Calu3 (cell line): ENCODE results near the gene RNF181. TPM values are rescaled to one million over a fixed set of nuclear protein-coding genes. Genes with fewer than 3 reads are reported as not detected.
A peak's percentile ranks its signal among the peaks of the same experiment; 100 is the strongest.

Source experiments
- BruUV-seq: library from RNA; stranded (reverse); fragments of 400-500 nt; replicated peaks from 2 replicates; lab custom pipeline; 2021; lab: Mats Ljungman, UMichigan
- CTCF ChIA-PET: fragments of 300-600 bp; sonication (Branson Sonifier 250); formaldehyde crosslinking; loops from one replicate; lab custom pipeline; 2022; ENCODE audit warnings: antibody characterized with exemption; lab: Charles Lee
- DNase-seq: peaks from one replicate; pipeline ENCODE4 v3.0.0; 2022
- H3K27ac Mint-ChIP-seq: one replicate; pipeline ENCODE4 v1.8.0; 2022; ENCODE audit warnings: mixed read lengths; ENCODE audit not compliant: unreplicated experiment
- H3K27me3 Mint-ChIP-seq: one replicate; pipeline ENCODE4 v1.8.0; 2022; ENCODE audit warnings: mixed read lengths; ENCODE audit not compliant: unreplicated experiment
- H3K36me3 Mint-ChIP-seq: one replicate; pipeline ENCODE4 v1.8.0; 2022; ENCODE audit warnings: mild to moderate bottlenecking, moderate library complexity, mixed read lengths; ENCODE audit not compliant: insufficient read depth, unreplicated experiment
- H3K4me1 Mint-ChIP-seq: one replicate; pipeline ENCODE4 v1.8.0; 2022; ENCODE audit warnings: mild to moderate bottlenecking, low read depth, mixed read lengths; ENCODE audit not compliant: unreplicated experiment
- H3K4me3 Mint-ChIP-seq: one replicate; pipeline ENCODE4 v1.8.0; 2022; ENCODE audit warnings: mild to moderate bottlenecking, low read depth, moderate library complexity, mixed read lengths; ENCODE audit not compliant: unreplicated experiment
- H3K9me3 Mint-ChIP-seq: one replicate; pipeline ENCODE4 v1.8.0; 2022; ENCODE audit warnings: low read depth, mixed read lengths; ENCODE audit not compliant: unreplicated experiment
- intact Hi-C: fragments of 100-400 bp; cut with micrococcal nuclease; formaldehyde crosslinking; loops from one replicate; pipeline ENCODE4 v1.10.0; 2022; ENCODE audit not compliant: unreplicated experiment
- total RNA-seq: library from RNA; stranded (reverse); gene quantifications from 2 replicates; pipeline ENCODE4 v1.2.3, GENCODE V29; 2022
- TF ChIP-seq, protein P1 (sequence below): fragments of 200-600 bp; IDR thresholded peaks from one replicate; pipeline ENCODE4 v1.8.0; 2022; ENCODE audit warnings: antibody characterized with exemption; ENCODE audit not compliant: unreplicated experiment

RNF181 gene
- total RNA-seq, 1 experiment from 2014 or later, result 101 TPM

DNA sequence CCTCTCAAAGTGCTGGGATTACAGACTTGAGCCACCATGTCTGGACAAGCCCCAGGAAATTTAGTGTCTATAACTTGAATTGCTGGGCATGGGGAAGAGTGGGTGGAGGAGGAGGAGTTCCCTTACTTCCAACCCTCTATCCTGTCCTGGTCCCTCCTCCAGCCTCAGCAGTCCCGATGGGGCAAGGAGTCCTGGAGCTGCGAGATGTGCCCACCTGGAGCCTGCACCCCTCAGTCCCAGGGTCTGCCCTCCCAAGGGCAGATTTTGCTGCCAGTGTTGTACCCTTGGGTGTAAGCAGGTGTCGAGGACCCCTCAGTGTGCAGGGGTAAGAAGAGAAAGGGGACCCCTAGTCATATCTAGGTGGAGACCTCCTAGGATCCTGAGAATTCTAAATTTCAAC is 15.3 kb upstream of the RNF181 start:
- no peak overlapping the region for H3K4me3 Mint-ChIP-seq
- TF ChIP-seq, protein P1, sequence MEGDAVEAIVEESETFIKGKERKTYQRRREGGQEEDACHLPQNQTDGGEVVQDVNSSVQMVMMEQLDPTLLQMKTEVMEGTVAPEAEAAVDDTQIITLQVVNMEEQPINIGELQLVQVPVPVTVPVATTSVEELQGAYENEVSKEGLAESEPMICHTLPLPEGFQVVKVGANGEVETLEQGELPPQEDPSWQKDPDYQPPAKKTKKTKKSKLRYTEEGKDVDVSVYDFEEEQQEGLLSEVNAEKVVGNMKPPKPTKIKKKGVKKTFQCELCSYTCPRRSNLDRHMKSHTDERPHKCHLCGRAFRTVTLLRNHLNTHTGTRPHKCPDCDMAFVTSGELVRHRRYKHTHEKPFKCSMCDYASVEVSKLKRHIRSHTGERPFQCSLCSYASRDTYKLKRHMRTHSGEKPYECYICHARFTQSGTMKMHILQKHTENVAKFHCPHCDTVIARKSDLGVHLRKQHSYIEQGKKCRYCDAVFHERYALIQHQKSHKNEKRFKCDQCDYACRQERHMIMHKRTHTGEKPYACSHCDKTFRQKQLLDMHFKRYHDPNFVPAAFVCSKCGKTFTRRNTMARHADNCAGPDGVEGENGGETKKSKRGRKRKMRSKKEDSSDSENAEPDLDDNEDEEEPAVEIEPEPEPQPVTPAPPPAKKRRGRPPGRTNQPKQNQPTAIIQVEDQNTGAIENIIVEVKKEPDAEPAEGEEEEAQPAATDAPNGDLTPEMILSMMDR, result no peak
- H3K27ac Mint-ChIP-seq, result no peak overlapping the region

DNA sequence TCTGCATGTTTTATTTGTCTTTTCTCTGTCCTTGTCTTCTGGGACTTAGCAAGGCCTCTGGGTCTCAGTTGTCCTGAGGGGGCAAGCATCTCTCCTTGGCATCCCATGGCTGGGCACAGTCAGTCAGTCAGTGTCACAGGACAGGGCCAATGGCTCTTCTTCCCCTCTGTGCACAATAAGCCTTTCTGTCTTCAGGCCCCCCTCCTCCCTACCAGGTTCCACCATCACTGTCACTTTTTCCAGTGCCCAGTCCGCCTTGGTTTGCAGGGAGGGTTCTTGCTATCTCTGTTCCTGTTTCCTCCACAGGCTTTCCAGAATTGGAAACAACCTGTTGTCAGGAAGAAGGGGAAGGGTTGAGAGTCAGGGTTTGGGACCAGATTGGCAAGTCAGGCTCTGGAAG is 13.1 kb upstream of the RNF181 start:
- CTCF ChIA-PET, result no interaction called here
- intact Hi-C loops, result no loop called here
- Mint-ChIP-seq H3K9me3 (no peaks in the 10 kb centered on the region), H3K27me3 (no peaks in the 10 kb centered on the region), H3K36me3 (peaks cover 22% of the 10 kb centered on the region), H3K27ac (no peak overlapping the region), H3K4me1 (peaks cover 33% of the 10 kb centered on the region), H3K4me3 (no peak overlapping the region)
- TF ChIP-seq, protein P1, result no peak
- DNase-seq, result no peak
- BruUV-seq, result no TSS peak

More for the DNA sequence above, 15.3 kb upstream of the RNF181 start:
- DNase-seq, result no peak
- no peaks in the 10 kb centered on the region for H3K27me3 Mint-ChIP-seq
- no TSS peak for BruUV-seq
- intact Hi-C loops, result no loop called here
- CTCF ChIA-PET, result no interaction called here
- H3K4me1 Mint-ChIP-seq, result peaks cover 24% of the 10 kb centered on the region
- no peaks in the 10 kb centered on the region for H3K9me3 Mint-ChIP-seq
- peaks cover 27% of the 10 kb centered on the region for H3K36me3 Mint-ChIP-seq

DNA sequence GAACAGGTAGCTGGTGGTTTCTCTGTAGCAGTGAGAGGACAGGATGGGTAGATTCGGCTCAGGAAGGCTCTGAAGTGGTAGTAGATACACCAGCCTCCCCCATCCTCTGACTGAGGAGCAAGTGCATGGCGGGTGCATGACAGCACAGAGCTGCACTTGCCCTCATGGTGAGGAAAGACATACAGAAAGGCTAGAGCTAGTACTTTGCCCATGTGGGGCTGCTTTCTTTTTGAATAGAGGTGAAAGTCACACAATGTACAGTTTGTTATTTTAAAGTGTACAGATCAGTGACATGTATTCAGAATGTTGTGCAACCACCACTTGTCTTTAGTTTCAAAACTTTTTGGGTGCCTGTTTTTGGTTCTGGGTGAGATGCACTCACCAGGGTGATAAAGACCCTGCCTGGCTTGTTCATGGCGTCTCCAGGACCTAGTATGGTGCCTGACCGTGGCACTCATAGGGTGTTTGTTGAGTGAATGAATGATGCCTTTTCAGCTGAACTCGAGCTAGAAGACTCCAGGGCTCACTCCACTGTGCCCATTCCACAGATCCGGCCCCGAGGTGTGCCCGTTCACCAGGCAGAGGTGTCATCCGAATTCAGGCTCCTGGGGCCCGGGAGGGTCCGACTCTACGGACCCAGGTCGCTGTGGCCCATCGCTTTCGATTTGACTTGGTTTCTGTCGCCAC is 11.7 kb upstream of the RNF181 start:
- DNase-seq, result no peak
- intact Hi-C loops, result no loop called here
- CTCF ChIA-PET, result interaction anchor here (0.5 to 0.6 kb wide), 2 partner anchors 15 to 219 kb away, joined by 3 read pairs; no protein-coding TSS in a partner anchor
- Mint-ChIP-seq H3K27me3 (no peaks in the 10 kb centered on the region), H3K4me1 (peaks cover 24% of the 10 kb centered on the region), H3K27ac (no peak overlapping the region), H3K9me3 (no peaks in the 10 kb centered on the region), H3K36me3 (peaks cover 11% of the 10 kb centered on the region), H3K4me3 (peak overlapping the region; percentile 14)
- TF ChIP-seq, protein P1, result no peak
- no TSS peak for BruUV-seq

DNA sequence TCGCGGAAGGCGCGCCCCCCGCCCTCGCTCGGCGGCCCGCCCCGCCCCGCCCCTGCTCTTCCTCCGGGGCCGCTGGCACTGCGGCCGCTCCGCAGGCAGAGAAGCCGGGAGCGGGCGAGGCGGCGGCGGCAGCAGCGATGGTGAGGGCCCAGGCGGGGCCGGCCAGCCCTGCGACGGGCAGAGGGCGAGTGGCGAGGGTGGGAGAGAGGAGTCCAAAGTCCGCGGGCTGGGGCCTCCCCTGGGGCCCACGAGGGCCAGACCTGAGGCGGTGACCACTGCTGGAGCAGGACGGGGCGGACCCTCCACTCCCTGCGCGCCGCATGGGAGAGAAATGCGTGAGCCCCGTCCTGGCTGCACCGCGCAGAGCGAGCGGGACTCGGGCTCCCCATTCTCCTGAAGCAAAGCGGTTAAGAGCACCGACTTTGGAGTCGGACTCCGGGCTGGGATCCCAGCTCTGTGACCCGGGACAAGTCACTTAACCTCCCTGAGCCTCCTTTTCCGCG is 11.1 kb upstream of the RNF181 start, which contains the start of gene VAMP5:
Gene VAMP5, plus strand, starts transcription at position 78 of the 503 bp plus-strand sequence. Its CDS starts 60 bp downstream, at position 138.
- intact Hi-C loops, result no loop called here
- no peaks in the 10 kb centered on the region for H3K27me3 Mint-ChIP-seq
- peaks cover 11% of the 10 kb centered on the region for H3K36me3 Mint-ChIP-seq
- peaks cover 18% of the 10 kb centered on the region for H3K4me1 Mint-ChIP-seq
- no TSS peak for BruUV-seq
- peak; percentile 32 for DNase-seq
- H3K4me3 Mint-ChIP-seq, result peak within 1 kb of the TSS; percentile 51
- CTCF ChIA-PET, result interaction anchor here (0.6 kb wide), 1 partner anchor 15 kb away, joined by 3 read pairs; no protein-coding TSS in a partner anchor
- TF ChIP-seq, protein P1, result no peak
- H3K27ac Mint-ChIP-seq, result peak within 1 kb of the TSS; percentile 80
- H3K9me3 Mint-ChIP-seq, result no peaks in the 10 kb centered on the region
